ENCODE data around the gene PRKRA. TPM values are rescaled to one million over a fixed set of nuclear protein-coding genes. Genes with fewer than 3 reads are reported as not detected.
A peak's percentile ranks its signal among the peaks of the same experiment; 100 is the strongest.
"Not testable (repeated sequence)": the region's sequence is repeated elsewhere in the genome, so short reads cannot be mapped to it uniquely, and the experiment has no call there.

The PRKRA gene
- total RNA-seq, 1 donor from 2014 or later = 45.4 TPM

GRCh38 chr2:178418426-178418825, 32.5 kb downstream of the PRKRA start:
- intact Hi-C loops (cut with DNase I) = no loop called here
- ATAC-seq = no peak
- DNase-seq (ENCODE audit: low spot score) = no peak

- intact Hi-C loops (cut with DNase I) = no loop called here
- DNase-seq (ENCODE audit: low spot score) = no peak
- ATAC-seq = no peak
Measured at GRCh38 chr2:178417916-178418315, 33.1 kb downstream of the PRKRA start.

DNA sequence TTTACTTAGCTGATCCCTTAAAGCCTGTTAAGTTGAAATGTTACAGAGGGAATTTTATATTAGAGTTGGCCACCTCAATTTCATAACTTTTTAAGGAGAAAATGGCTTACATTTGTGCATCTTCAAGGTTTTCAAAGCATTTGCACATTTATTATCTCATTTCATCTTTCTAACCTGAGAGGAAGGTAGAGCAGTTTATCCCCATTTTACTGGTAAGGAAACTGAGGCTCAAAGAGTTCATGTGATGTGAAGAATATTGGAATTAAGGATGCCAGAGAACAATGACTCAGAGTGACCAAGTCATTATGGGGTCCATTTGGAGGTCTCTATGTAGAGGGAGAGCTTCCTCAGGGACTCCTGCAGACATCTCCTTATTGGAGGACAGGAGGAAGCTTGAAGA, 35.0 kb downstream of the PRKRA start:
- DNase-seq (ENCODE audit: low spot score) (no peak), ATAC-seq (no peak)
- intact Hi-C loops (cut with DNase I) = no loop called here

- peak; percentile 92 for DNase-seq (ENCODE audit: low spot score)
- intact Hi-C loops (cut with DNase I) = no loop called here
- peak; percentile 97 for ATAC-seq
Measured at GRCh38 chr2:178414266-178415247, 36.4 kb downstream of the PRKRA start.

GRCh38 chr2:178413472-178414265, 37.3 kb downstream of the PRKRA start:
- peak; percentile 83 for DNase-seq (ENCODE audit: low spot score)
- intact Hi-C loops (cut with DNase I) = no loop called here
- ATAC-seq = peak; percentile 89

- ATAC-seq; intact Hi-C loops (cut with DNase I); DNase-seq (ENCODE audit: low spot score): not testable (repeated sequence)
Measured at GRCh38 chr2:178412453-178412852, 38.5 kb downstream of the PRKRA start.

DNA sequence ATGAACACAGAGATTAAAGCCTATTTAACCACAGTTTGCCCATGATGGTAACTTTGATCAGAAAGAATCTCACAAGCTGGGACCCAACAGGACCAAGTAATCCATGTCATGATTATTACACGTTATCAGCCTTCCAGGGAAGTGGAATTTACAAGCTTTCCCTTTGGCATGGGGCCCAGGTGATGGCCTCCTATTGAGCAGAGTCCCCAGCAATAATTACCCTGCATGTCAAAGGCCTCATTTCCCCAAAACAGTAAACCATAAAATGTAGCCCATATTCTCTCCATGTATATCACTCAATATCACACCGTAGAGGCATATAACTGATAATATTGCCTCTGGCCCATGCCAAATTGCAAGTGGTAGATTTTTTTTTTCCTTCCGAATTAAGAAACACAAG, 38.9 kb downstream of the PRKRA start:
- intact Hi-C loops (cut with DNase I) = no loop called here
- DNase-seq (ENCODE audit: low spot score) = no peak
- no peak for ATAC-seq

DNA sequence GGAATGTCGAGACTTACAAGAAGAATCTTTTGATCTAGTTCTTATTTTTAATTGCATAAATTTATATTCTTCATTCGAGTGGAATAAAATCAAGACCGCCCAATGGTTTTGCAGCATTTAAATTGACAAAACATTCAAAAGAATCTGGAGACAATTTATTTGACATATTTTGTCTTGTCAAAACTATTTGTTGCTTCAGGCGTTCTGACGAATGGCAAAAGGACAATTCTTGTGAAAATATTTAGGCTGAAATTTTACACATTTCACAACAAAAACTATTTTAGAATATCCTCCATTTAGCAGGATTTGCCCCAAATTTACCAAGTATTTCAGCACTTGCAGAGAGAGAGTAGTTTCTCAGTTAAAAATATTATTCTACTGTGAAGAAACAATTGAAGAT, 41.7 kb downstream of the PRKRA start:
- ATAC-seq = no peak
- DNase-seq (ENCODE audit: low spot score) = no peak
- intact Hi-C loops (cut with DNase I) = no loop called here

DNA sequence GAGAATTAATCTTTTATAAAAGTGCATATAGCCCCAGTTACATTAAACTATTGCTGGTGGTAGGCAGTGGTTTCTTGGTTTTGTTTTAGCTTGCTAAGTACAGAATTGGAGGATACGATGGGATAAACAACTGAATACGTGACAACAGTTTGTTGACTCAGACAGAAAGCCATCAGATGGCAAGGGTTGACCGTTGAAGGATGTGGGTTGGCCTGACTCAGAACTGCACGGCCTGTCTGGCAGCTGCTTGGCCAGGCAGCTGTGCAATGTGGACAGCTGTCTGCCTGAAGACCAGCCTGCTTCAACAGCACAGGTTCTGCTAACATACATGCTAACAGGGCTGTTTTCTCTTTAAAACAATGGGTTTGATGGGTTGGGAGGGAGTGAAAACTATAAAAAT, 46.6 kb downstream of the PRKRA start:
- intact Hi-C loops (cut with DNase I) = no loop called here
- no peak for ATAC-seq
- DNase-seq (ENCODE audit: low spot score) = no peak

- ATAC-seq = no peak
- intact Hi-C loops (cut with DNase I) = no loop called here
- DNase-seq (ENCODE audit: low spot score) = no peak
Measured at GRCh38 chr2:178403671-178404306, 47.2 kb downstream of the PRKRA start.

DNA sequence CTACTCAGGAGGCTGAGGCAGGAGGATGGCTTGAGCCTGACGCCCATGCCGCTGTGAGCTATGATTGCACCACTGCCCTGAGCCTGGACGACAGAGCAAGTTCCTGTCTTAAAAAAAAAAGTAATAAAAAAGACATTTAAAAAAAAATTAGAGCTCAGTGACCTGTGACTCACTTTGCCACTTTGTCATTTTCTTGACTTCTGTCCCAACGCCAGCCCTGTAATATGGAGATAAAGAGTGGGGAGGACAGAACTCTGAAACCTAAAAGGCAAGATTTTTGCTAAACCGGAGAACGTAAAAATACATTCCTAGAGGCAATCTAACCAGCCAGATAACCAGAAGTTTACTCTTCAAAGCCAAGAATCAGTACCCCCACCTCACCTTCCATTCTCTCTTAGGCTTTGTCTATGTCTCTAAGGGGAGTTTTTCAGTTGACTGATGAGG, 49.0 kb downstream of the PRKRA start:
- ATAC-seq (no peak), DNase-seq (ENCODE audit: low spot score) (no peak)
- intact Hi-C loops (cut with DNase I) = no loop called here

DNA sequence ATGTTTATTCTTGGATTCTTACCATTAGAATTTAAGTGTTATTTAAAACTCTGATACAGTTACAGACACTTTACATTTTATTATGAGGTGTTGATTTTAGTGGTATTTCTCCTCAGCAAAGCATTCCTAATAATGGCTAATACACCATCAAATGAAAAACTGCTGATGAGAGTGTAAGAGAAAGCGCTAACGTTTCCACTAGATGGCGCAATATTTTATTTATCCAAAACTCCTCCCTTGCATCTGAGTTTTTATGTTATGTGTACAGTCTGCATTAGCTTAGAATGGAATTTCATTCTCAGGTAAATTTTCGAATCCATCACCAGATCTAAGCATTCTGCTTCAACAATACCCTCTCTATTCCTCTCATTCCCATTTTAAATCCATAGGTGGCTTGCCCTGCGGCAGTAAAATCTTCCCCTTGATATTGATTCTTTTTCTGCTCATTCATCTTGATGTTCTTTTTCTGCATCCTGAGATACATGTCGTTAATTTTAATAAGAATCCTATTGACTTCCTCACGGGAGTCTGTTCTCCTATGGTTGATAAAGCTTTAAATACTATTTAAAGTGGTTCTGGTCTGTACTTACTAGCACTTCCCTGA, 53.9 kb downstream of the PRKRA start:
- no peak for DNase-seq (ENCODE audit: low spot score)
- intact Hi-C loops (cut with DNase I) = no loop called here
- peak; percentile 70 for ATAC-seq

DNA sequence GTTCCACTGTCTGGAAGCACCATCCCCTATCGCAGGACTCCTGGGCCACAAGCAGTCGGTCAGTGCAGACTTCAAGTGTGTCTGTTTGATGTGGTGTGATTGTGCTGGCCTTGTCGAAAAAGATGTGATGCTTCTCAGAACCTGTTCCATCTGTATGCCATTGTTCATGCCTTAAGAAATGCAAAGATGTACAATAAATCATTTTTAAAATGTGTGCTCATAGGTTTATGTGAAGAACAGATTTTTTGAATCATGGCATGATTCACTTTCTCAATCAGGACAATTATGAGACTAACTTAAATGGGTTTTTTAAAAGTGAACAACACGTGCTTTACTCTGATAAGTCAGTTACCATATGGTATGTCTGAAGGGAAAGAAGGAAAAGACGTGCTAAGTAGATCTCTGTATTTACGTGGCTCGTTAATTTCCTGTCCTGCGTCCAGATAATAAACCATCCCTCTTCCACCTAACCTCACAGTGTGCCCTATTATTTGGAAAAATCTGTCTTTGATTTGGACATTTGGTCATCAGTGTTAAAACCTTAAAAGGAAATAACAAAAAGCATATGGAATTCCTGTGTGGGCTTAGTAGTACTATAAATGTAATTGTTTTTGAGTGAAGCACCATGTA, 54.9 kb downstream of the PRKRA start:
- intact Hi-C loops (cut with DNase I) = no loop called here
- DNase-seq (ENCODE audit: low spot score) (no peak), ATAC-seq (no peak)

- intact Hi-C loops (cut with DNase I) = no loop called here
- ATAC-seq (no peak), DNase-seq (ENCODE audit: low spot score) (no peak)
Measured at GRCh38 chr2:178395295-178395694, 55.7 kb downstream of the PRKRA start.

DNA sequence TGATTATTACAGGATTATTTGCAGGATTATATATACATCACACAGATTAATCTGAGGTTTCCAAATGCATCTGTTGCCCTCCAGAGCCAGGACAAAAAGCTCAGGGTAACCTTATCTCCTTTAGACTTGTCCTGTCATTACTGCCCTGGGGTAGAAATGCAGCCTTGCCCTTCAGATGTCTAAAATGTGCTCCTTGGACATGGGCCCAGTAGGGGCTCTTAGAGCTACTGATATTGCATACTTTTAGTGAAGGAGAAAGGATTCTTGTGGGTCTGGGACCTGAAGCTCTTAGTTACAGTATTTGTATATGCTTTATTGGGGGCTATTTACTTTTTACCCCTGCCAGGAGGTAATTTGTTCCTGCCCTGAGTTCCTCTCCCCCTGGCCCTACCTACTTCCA, 56.1 kb downstream of the PRKRA start:
- DNase-seq (ENCODE audit: low spot score) (no peak), ATAC-seq (no peak)
- intact Hi-C loops (cut with DNase I) = no loop called here

- DNase-seq (ENCODE audit: low spot score) = no peak
- ATAC-seq = no peak
- intact Hi-C loops (cut with DNase I) = no loop called here
Measured at GRCh38 chr2:178392215-178392614, 58.8 kb downstream of the PRKRA start.

- ATAC-seq = no peak
- intact Hi-C loops (cut with DNase I) = no loop called here
- DNase-seq (ENCODE audit: low spot score) = no peak
Measured at GRCh38 chr2:178391701-178392100, 59.3 kb downstream of the PRKRA start.

GRCh38 chr2:178388287-178388686, 62.7 kb downstream of the PRKRA start:
- ATAC-seq (no peak), DNase-seq (ENCODE audit: low spot score) (no peak)
- intact Hi-C loops (cut with DNase I) = no loop called here

All from sciatic nerve (tissue), 2 donors.